HG03139 (cell line): ENCODE results near the gene MCTP2.

Source experiments
- ATAC-seq: cut with Tn5 transposase; IDR thresholded peaks from one replicate; pipeline ENCODE4 v1.9.1; 2021; ENCODE audit not compliant: unreplicated experiment

The MCTP2 gene

GRCh38 chr15:94509259-94509658, 277.9 kb downstream of the MCTP2 start:
- ATAC-seq = no peak

- ATAC-seq = no peak
Measured at GRCh38 chr15:94522125-94522524, 290.8 kb downstream of the MCTP2 start.

GRCh38 chr15:94523873-94524272, 292.5 kb downstream of the MCTP2 start:
- no peak for ATAC-seq

GRCh38 chr15:94524565-94524964, 293.2 kb downstream of the MCTP2 start:
- no peak for ATAC-seq

DNA sequence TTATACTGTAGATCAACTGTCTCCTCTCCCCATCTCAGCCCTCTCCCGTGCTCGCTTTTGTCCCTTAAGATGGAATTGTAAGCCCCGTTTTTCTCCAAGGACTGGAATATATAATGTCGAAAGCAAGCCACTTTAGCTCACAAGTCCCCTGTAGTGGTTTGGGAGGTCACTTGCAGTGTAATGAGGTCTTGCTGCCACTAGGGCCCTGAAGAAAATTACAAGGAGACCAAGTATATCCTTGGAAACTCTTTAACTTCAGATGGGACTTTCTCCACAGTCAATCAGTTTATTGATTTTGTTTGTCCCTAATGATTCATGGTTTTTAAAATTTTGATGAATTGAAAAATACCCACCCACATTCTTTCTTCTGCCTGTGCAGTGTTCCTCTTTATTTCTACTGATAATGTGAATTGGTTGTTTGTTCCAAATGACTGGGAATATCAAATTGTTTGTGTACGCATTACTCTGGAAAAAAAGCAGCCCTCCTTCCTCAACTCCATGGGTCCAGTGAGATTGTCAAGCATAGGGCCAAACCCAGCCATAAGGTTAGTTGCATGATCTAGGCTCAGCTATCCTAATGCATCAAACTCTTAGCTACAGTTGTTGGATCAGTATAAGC, 294.8 kb downstream of the MCTP2 start:
- ATAC-seq = no peak

GRCh38 chr15:94532226-94532625, 300.9 kb downstream of the MCTP2 start:
- ATAC-seq = no peak
